ENCODE results near the gene ATXN7L1.

DNA sequence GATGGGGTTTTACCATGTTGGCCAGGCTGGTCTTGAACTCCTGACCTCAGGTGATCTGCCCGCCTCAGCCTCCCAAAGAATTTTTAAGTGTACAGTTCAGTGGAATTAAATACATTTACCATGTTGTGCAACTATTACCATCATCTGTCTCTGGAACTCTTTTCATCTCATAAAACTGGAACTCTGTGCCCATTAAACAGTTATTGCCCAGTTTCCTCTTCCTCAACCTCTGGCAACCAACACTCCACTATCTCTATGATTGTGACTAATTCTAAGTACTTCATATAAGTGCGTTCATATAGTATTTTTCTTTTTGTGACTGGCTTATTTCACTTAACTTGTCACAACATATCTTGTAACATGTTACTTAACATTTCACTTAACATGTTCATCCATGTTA, 41.3 kb upstream of the ATXN7L1 start:
- TF ChIP-seq, protein P1, sequence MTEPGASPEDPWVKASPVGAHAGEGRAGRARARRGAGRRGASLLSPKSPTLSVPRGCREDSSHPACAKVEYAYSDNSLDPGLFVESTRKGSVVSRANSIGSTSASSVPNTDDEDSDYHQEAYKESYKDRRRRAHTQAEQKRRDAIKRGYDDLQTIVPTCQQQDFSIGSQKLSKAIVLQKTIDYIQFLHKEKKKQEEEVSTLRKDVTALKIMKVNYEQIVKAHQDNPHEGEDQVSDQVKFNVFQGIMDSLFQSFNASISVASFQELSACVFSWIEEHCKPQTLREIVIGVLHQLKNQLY (CRISPR knock-in tag; IDR thresholded peaks at IDR 0.05) = no peak
- TF ChIP-seq, protein P2, sequence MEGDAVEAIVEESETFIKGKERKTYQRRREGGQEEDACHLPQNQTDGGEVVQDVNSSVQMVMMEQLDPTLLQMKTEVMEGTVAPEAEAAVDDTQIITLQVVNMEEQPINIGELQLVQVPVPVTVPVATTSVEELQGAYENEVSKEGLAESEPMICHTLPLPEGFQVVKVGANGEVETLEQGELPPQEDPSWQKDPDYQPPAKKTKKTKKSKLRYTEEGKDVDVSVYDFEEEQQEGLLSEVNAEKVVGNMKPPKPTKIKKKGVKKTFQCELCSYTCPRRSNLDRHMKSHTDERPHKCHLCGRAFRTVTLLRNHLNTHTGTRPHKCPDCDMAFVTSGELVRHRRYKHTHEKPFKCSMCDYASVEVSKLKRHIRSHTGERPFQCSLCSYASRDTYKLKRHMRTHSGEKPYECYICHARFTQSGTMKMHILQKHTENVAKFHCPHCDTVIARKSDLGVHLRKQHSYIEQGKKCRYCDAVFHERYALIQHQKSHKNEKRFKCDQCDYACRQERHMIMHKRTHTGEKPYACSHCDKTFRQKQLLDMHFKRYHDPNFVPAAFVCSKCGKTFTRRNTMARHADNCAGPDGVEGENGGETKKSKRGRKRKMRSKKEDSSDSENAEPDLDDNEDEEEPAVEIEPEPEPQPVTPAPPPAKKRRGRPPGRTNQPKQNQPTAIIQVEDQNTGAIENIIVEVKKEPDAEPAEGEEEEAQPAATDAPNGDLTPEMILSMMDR (IDR thresholded peaks at IDR 0.05) = no peak
- TF ChIP-seq, protein P3, sequence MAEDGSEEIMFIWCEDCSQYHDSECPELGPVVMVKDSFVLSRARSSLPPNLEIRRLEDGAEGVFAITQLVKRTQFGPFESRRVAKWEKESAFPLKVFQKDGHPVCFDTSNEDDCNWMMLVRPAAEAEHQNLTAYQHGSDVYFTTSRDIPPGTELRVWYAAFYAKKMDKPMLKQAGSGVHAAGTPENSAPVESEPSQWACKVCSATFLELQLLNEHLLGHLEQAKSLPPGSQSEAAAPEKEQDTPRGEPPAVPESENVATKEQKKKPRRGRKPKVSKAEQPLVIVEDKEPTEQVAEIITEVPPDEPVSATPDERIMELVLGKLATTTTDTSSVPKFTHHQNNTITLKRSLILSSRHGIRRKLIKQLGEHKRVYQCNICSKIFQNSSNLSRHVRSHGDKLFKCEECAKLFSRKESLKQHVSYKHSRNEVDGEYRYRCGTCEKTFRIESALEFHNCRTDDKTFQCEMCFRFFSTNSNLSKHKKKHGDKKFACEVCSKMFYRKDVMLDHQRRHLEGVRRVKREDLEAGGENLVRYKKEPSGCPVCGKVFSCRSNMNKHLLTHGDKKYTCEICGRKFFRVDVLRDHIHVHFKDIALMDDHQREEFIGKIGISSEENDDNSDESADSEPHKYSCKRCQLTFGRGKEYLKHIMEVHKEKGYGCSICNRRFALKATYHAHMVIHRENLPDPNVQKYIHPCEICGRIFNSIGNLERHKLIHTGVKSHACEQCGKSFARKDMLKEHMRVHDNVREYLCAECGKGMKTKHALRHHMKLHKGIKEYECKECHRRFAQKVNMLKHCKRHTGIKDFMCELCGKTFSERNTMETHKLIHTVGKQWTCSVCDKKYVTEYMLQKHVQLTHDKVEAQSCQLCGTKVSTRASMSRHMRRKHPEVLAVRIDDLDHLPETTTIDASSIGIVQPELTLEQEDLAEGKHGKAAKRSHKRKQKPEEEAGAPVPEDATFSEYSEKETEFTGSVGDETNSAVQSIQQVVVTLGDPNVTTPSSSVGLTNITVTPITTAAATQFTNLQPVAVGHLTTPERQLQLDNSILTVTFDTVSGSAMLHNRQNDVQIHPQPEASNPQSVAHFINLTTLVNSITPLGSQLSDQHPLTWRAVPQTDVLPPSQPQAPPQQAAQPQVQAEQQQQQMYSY (CRISPR knock-in tag; IDR thresholded peaks at IDR 0.05) = no peak
- TF ChIP-seq NR2C2 (CRISPR knock-in tag; IDR thresholded peaks at IDR 0.05) (no peak), RELA (CRISPR knock-in tag; IDR thresholded peaks at IDR 0.05; ENCODE audit: borderline replicate concordance) (no peak), FOXK1 (CRISPR knock-in tag; IDR thresholded peaks at IDR 0.05) (no peak), NR3C1 (CRISPR knock-in tag; conservative IDR thresholded peaks at IDR 0.05; ENCODE audit: low read depth) (no peak), ELF4 (CRISPR knock-in tag; IDR thresholded peaks at IDR 0.05; ENCODE audit: low read depth) (no peak), CREM (CRISPR knock-in tag; IDR thresholded peaks at IDR 0.05) (no peak)
- TF ChIP-seq, protein P4, sequence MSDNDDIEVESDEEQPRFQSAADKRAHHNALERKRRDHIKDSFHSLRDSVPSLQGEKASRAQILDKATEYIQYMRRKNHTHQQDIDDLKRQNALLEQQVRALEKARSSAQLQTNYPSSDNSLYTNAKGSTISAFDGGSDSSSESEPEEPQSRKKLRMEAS (CRISPR knock-in tag; IDR thresholded peaks at IDR 0.05) = no peak
- TF ChIP-seq, protein P5, sequence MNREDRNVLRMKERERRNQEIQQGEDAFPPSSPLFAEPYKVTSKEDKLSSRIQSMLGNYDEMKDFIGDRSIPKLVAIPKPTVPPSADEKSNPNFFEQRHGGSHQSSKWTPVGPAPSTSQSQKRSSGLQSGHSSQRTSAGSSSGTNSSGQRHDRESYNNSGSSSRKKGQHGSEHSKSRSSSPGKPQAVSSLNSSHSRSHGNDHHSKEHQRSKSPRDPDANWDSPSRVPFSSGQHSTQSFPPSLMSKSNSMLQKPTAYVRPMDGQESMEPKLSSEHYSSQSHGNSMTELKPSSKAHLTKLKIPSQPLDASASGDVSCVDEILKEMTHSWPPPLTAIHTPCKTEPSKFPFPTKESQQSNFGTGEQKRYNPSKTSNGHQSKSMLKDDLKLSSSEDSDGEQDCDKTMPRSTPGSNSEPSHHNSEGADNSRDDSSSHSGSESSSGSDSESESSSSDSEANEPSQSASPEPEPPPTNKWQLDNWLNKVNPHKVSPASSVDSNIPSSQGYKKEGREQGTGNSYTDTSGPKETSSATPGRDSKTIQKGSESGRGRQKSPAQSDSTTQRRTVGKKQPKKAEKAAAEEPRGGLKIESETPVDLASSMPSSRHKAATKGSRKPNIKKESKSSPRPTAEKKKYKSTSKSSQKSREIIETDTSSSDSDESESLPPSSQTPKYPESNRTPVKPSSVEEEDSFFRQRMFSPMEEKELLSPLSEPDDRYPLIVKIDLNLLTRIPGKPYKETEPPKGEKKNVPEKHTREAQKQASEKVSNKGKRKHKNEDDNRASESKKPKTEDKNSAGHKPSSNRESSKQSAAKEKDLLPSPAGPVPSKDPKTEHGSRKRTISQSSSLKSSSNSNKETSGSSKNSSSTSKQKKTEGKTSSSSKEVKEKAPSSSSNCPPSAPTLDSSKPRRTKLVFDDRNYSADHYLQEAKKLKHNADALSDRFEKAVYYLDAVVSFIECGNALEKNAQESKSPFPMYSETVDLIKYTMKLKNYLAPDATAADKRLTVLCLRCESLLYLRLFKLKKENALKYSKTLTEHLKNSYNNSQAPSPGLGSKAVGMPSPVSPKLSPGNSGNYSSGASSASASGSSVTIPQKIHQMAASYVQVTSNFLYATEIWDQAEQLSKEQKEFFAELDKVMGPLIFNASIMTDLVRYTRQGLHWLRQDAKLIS (CRISPR knock-in tag; IDR thresholded peaks at IDR 0.05; ENCODE audit: borderline replicate concordance) = no peak
